Caco-2 (cell line): ENCODE results near the gene MIA3. TPM values are rescaled to one million over a fixed set of nuclear protein-coding genes. Genes with fewer than 3 reads are reported as not detected.

Experiments used
- BruUV-seq: library from RNA; stranded (reverse); fragments of 400-500 nt; replicated peaks from 2 replicates; lab custom pipeline; 2021; lab: Mats Ljungman, UMichigan
- CTCF ChIA-PET: fragments of 300-600 bp; sonication (Branson Sonifier 250); formaldehyde crosslinking; loops from one replicate; lab custom pipeline; 2022; ENCODE audit warnings: antibody characterized with exemption; lab: Charles Lee
- POLR2A ChIA-PET: fragments of 300-600 bp; sonication (Branson Sonifier 250); formaldehyde crosslinking; loops from one replicate; lab custom pipeline; 2022; ENCODE audit warnings: antibody characterized with exemption; lab: Charles Lee
- DNase-seq, 2 experiments: peaks; one replicate each; pipeline versions ENCODE4 v3.0.0 to v3.0.0-alpha.2; 2020 to 2022
- H3K27me3 ChIP-seq: replicated peaks from 2 replicates; pipeline ENCODE4 v1.6.0; 2011; ENCODE audit warnings: low read length; ENCODE audit not compliant: control insufficient read depth, insufficient read depth
- H3K36me3 ChIP-seq: 2 replicates; pipeline ENCODE4 v1.5.1; 2011; ENCODE audit warnings: low read length; ENCODE audit not compliant: control insufficient read depth, insufficient read depth
- H3K4me1 ChIP-seq: fragments of 250-450 bp; sonication (Bioruptor Pico); 2 replicates; pipeline ENCODE4 v1.5.1; 2020; ENCODE audit warnings: mild to moderate bottlenecking
- H3K4me3 ChIP-seq: 2 replicates; pipeline ENCODE4 v1.5.1; 2011; ENCODE audit warnings: low read depth, mild to moderate bottlenecking, control low read depth, low read length
- H3K9me3 ChIP-seq: fragments of 250-450 bp; sonication (Bioruptor Pico); 2 replicates; pipeline ENCODE4 v1.5.1; 2020; ENCODE audit warnings: mild to moderate bottlenecking, moderate library complexity
- H3K27ac Mint-ChIP-seq: one replicate; pipeline ENCODE4 v1.8.0; 2022; ENCODE audit warnings: mixed read lengths; ENCODE audit not compliant: unreplicated experiment
- H3K27me3 Mint-ChIP-seq: one replicate; pipeline ENCODE4 v1.8.0; 2022; ENCODE audit warnings: mixed read lengths; ENCODE audit not compliant: insufficient read depth, unreplicated experiment
- H3K36me3 Mint-ChIP-seq: one replicate; pipeline ENCODE4 v1.8.0; 2022; ENCODE audit warnings: mild to moderate bottlenecking, mixed read lengths; ENCODE audit not compliant: insufficient read depth, unreplicated experiment
- H3K4me1 Mint-ChIP-seq: one replicate; pipeline ENCODE4 v1.8.0; 2022; ENCODE audit warnings: low read depth, mixed read lengths; ENCODE audit not compliant: unreplicated experiment
- H3K4me3 Mint-ChIP-seq: one replicate; pipeline ENCODE4 v1.8.0; 2022; ENCODE audit warnings: mild to moderate bottlenecking, moderate library complexity, mixed read lengths; ENCODE audit not compliant: unreplicated experiment
- H3K9me3 Mint-ChIP-seq: one replicate; pipeline ENCODE4 v1.8.0; 2022; ENCODE audit warnings: mixed read lengths; ENCODE audit not compliant: unreplicated experiment
- CTCF ChIP-seq, 2 experiments: fragments of 200-600 bp in 1 of 2; IDR thresholded peaks; 1 replicate in 1 of 2; 2 replicates in 1 of 2; pipeline versions ENCODE4 v1.5.1 to v1.8.0; 2011 to 2022; ENCODE audit warnings: antibody characterized with exemption in 1 of 2, control low read depth in 1 of 2, inconsistent platforms in 1 of 2, low read depth in 1 of 2, low read length in 1 of 2, mild to moderate bottlenecking in 1 of 2, moderate library complexity in 1 of 2; ENCODE audit not compliant: insufficient read depth in 1 of 2, severe bottlenecking in 1 of 2, unreplicated experiment in 1 of 2
- intact Hi-C: fragments of 100-400 bp; cut with micrococcal nuclease; formaldehyde crosslinking; loops from one replicate; pipeline ENCODE4 v1.10.0; 2022; ENCODE audit not compliant: unreplicated experiment
- total RNA-seq: library from RNA; stranded (reverse); gene quantifications from 2 replicates; pipeline ENCODE4 v1.2.3, GENCODE V29; 2022

Gene MIA3
- total RNA-seq, 1 experiment from 2014 or later, result 56.0 TPM

DNA sequence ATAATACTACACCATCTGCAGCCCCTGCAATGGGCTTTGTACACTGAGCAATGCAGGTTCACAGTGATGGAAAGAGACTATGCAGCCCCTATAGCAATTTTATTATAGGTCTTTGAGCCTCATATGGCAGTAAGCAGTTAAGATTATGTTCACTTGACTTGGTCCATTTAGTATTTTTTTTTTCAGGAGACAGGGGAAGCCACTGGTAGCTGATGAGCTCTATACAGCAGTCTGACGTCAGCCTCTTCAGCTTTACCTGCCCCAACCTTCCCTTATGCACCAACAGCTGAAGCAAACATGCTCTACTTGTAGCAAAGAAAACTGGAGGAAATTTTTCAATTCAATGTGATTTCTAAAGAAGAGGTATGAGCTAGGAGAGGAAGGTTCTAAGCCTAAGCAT, 62.2 kb downstream of the MIA3 start:
- DNase-seq, result no peak
- Histone ChIP-seq H3K4me1 (no peaks in the 10 kb centered on the region), H3K36me3 (peaks cover 3% of the 10 kb centered on the region; the same call in 1 of the 2 replicates), H3K9me3 (no peaks in the 10 kb centered on the region), H3K27me3 (no peaks in the 10 kb centered on the region), H3K4me3 (no peak overlapping the region)
- TF ChIP-seq CTCF (IDR thresholded peaks at IDR 0.05; ENCODE audit: insufficient read depth in 1 of 2, low read depth in 1 of 2, low read length in 1 of 2, severe bottlenecking in 1 of 2, unreplicated experiment in 1 of 2), result no peak
- H3K27ac Mint-ChIP-seq, result no peak overlapping the region
- intact Hi-C loops, result no loop called here
- no peaks in the 10 kb centered on the region for H3K9me3 Mint-ChIP-seq
- ChIA-PET POLR2A (no interaction called here), CTCF (no interaction called here)
- H3K27me3 Mint-ChIP-seq, result no peaks in the 10 kb centered on the region
- peaks cover 14% of the 10 kb centered on the region for H3K36me3 Mint-ChIP-seq
- no peaks in the 10 kb centered on the region for H3K4me1 Mint-ChIP-seq
- no TSS peak for BruUV-seq
- H3K4me3 Mint-ChIP-seq, result no peak overlapping the region

GRCh38 chr1:222691016-222691415, 73.1 kb downstream of the MIA3 start:
- Mint-ChIP-seq H3K36me3 (peaks cover 8% of the 10 kb centered on the region), H3K4me3 (no peak overlapping the region), H3K27me3 (no peaks in the 10 kb centered on the region), H3K4me1 (no peaks in the 10 kb centered on the region), H3K27ac (no peak overlapping the region), H3K9me3 (no peaks in the 10 kb centered on the region)
- no peaks in the 10 kb centered on the region for H3K9me3 ChIP-seq
- TF ChIP-seq CTCF (IDR thresholded peaks at IDR 0.05; ENCODE audit: insufficient read depth in 1 of 2, low read depth in 1 of 2, low read length in 1 of 2, severe bottlenecking in 1 of 2, unreplicated experiment in 1 of 2), result no peak
- H3K27me3 ChIP-seq, result no peaks in the 10 kb centered on the region
- ChIA-PET POLR2A (no interaction called here), CTCF (no interaction called here)
- no TSS peak for BruUV-seq
- no peaks in the 10 kb centered on the region for H3K4me1 ChIP-seq
- intact Hi-C loops, result no loop called here
- DNase-seq, result no peak
- H3K4me3 ChIP-seq, result no peak overlapping the region
- H3K36me3 ChIP-seq, result no peaks in the 10 kb centered on the region

- no peak for TF ChIP-seq CTCF (IDR thresholded peaks at IDR 0.05; ENCODE audit: insufficient read depth in 1 of 2, low read depth in 1 of 2, low read length in 1 of 2, severe bottlenecking in 1 of 2, unreplicated experiment in 1 of 2)
- H3K4me3 ChIP-seq, result no peak overlapping the region
- BruUV-seq, result no TSS peak
- H3K27me3 ChIP-seq, result no peaks in the 10 kb centered on the region
- no peaks in the 10 kb centered on the region for H3K36me3 ChIP-seq
- no peaks in the 10 kb centered on the region for H3K27me3 Mint-ChIP-seq
- intact Hi-C loops, result no loop called here
- H3K4me1 Mint-ChIP-seq, result no peaks in the 10 kb centered on the region
- no peak overlapping the region for H3K27ac Mint-ChIP-seq
- POLR2A ChIA-PET, result no interaction called here
- H3K9me3 ChIP-seq, result no peaks in the 10 kb centered on the region
- no peaks in the 10 kb centered on the region for H3K4me1 ChIP-seq
- H3K9me3 Mint-ChIP-seq, result no peaks in the 10 kb centered on the region
- no peak overlapping the region for H3K4me3 Mint-ChIP-seq
- no peak for DNase-seq
- CTCF ChIA-PET, result no interaction called here
- H3K36me3 Mint-ChIP-seq, result peaks cover 7% of the 10 kb centered on the region
Measured at GRCh38 chr1:222694927-222695326, 77.0 kb downstream of the MIA3 start.
